Liver (tissue), 9 donors: ENCODE data around the gene PGAP1. TPM values are rescaled to one million over a fixed set of nuclear protein-coding genes. Genes with fewer than 3 reads are reported as not detected.

Experiments used
- DNase-seq: peaks from one replicate; pipeline ENCODE4 v3.0.0-alpha.2; 2017; ENCODE audit warnings: low spot score
- H3K27ac ChIP-seq, 2 donors: one replicate each; pipeline ENCODE4 v1.7.0; 2013; ENCODE audit warnings: inconsistent platforms in 2 of 2, low read length in 2 of 2, control low read depth in 1 of 2, low read depth in 1 of 2, mild to moderate bottlenecking in 1 of 2
- H3K27me3 ChIP-seq, 4 donors: one replicate each; pipeline versions ENCODE4 v1.6.1 to v1.7.0; 2013; ENCODE audit warnings: low read length in 3 of 4, inconsistent platforms in 1 of 4, mild to moderate bottlenecking in 1 of 4, moderate library complexity in 1 of 4; ENCODE audit not compliant: control insufficient read depth in 4 of 4, insufficient read depth in 4 of 4
- H3K36me3 ChIP-seq, 4 donors: one replicate each; pipeline versions ENCODE4 v1.6.1 to v1.7.0; 2013; ENCODE audit warnings: low read length in 3 of 4, mild to moderate bottlenecking in 3 of 4, low read depth in 1 of 4, moderate library complexity in 1 of 4; ENCODE audit not compliant: control insufficient read depth in 4 of 4, insufficient read depth in 3 of 4
- H3K4me1 ChIP-seq, 4 donors: one replicate each; pipeline versions ENCODE4 v1.6.1 to v1.7.0; 2013; ENCODE audit warnings: low read length in 3 of 4, mild to moderate bottlenecking in 3 of 4, moderate library complexity in 1 of 4; ENCODE audit not compliant: control insufficient read depth in 4 of 4, insufficient read depth in 4 of 4
- H3K4me3 ChIP-seq, 3 donors: one replicate each; pipeline versions ENCODE4 v1.6.1 to v1.7.0; 2013; ENCODE audit warnings: low read length in 3 of 3, control low read depth in 1 of 3, low read depth in 1 of 3, mild to moderate bottlenecking in 1 of 3
- H3K9ac ChIP-seq, 2 donors: one replicate each; pipeline ENCODE4 v1.7.0; 2013; ENCODE audit warnings: low read length in 2 of 2, mild to moderate bottlenecking in 2 of 2, moderate library complexity in 2 of 2, control low read depth in 1 of 2, low read depth in 1 of 2
- H3K9me3 ChIP-seq, 4 donors: one replicate each; pipeline versions ENCODE4 v1.6.1 to v1.7.0; 2013; ENCODE audit warnings: low read length in 3 of 4; ENCODE audit not compliant: control insufficient read depth in 4 of 4
- ATF3 ChIP-seq: IDR thresholded peaks from 2 replicates; pipeline ENCODE4 v1.6.1; 2016; ENCODE audit warnings: antibody characterized with exemption
- CTCF ChIP-seq: fragments of 150-350 bp; IDR thresholded peaks from 2 replicates; pipeline ENCODE4 v1.5.1; 2017; ENCODE audit warnings: improper control_type of control experiment, low read depth, low read length; ENCODE audit not compliant: missing input control
- EGR1 ChIP-seq, 2 donors: IDR thresholded peaks; 2 replicates each; pipeline ENCODE4 v1.6.1; 2016 to 2018; ENCODE audit warnings: antibody characterized with exemption in 2 of 2, low read depth in 2 of 2
- FOXA1 ChIP-seq: IDR thresholded peaks from 2 replicates; pipeline ENCODE4 v1.6.1; 2016; ENCODE audit warnings: antibody characterized with exemption
- FOXA2 ChIP-seq: IDR thresholded peaks from 2 replicates; pipeline ENCODE4 v1.6.1; 2016; ENCODE audit warnings: antibody characterized with exemption
- GABPA ChIP-seq, 2 donors: IDR thresholded peaks in 1 of 2; conservative IDR thresholded peaks in 1 of 2; 2 replicates each; pipeline ENCODE4 v1.6.1; 2016; ENCODE audit warnings: antibody characterized with exemption in 2 of 2, mild to moderate bottlenecking in 1 of 2, moderate library complexity in 1 of 2
- HNF4G ChIP-seq: IDR thresholded peaks from 2 replicates; pipeline ENCODE4 v1.6.1; 2016; ENCODE audit warnings: antibody characterized with exemption
- JUND ChIP-seq, 2 donors: IDR thresholded peaks; 2 replicates each; pipeline ENCODE4 v1.6.1; 2016; ENCODE audit warnings: antibody characterized with exemption in 2 of 2
- MAX ChIP-seq: IDR thresholded peaks from 2 replicates; pipeline ENCODE4 v1.6.1; 2016; ENCODE audit warnings: antibody characterized with exemption
- NR2F2 ChIP-seq: IDR thresholded peaks from 2 replicates; pipeline ENCODE4 v1.6.1; 2016; ENCODE audit warnings: antibody characterized with exemption
- RAD21 ChIP-seq, 2 donors: IDR thresholded peaks; 2 replicates each; pipeline ENCODE4 v1.6.1; 2016; ENCODE audit warnings: antibody characterized with exemption in 2 of 2, mild to moderate bottlenecking in 2 of 2
- REST ChIP-seq: IDR thresholded peaks from 2 replicates; pipeline ENCODE4 v1.6.1; 2016; ENCODE audit warnings: antibody characterized with exemption, mild to moderate bottlenecking
- RXRA ChIP-seq, 2 donors: IDR thresholded peaks; 2 replicates each; pipeline ENCODE4 v1.6.1; 2017 to 2018; ENCODE audit warnings: antibody characterized with exemption in 2 of 2, mild to moderate bottlenecking in 1 of 2
- TAF1 ChIP-seq: conservative IDR thresholded peaks from 2 replicates; pipeline ENCODE4 v1.6.1; 2016; ENCODE audit warnings: antibody characterized with exemption, mild to moderate bottlenecking
- YY1 ChIP-seq: IDR thresholded peaks from 2 replicates; pipeline ENCODE4 v1.6.1; 2016; ENCODE audit warnings: antibody characterized with exemption, mild to moderate bottlenecking
- WGBS: extraction: QIAGEN DNeasy Blood & Tissue Kit; methylation state at CpG from one replicate; pipeline ENCODE4 v1.1.7; 2013; 5-methylcytosine and 5-hydroxymethylcytosine counted together
- polyA plus RNA-seq, 2 donors: library from polyadenylated mRNA; stranded (reverse) in 1 of 2; unstranded in 1 of 2; fragments of 200-250 nt in 1 of 2; fragments of >200 nt in 1 of 2; fragmentation: Nextera tagmentation in 1 of 2; extraction: Ambion mirVana in 1 of 2; gene quantifications; one replicate each; pipeline versions ENCODE4 v1.2.1 to v1.2.3, GENCODE V29; 2013 to 2015
- total RNA-seq, 2 donors: library from RNA; depleted of rRNA; stranded (reverse); fragments of >200 nt; gene quantifications; one replicate each; pipeline ENCODE4 v1.2.3, GENCODE V29; 2014
- TF ChIP-seq, protein P1 (sequence below): IDR thresholded peaks from 2 replicates; pipeline ENCODE4 v1.6.1; 2016; ENCODE audit warnings: antibody characterized with exemption
- donor health status: healthy.
- donor health status: healthy.
- donor health status: healthy.
- donor health status: healthy.
- donor health status: healthy.

PGAP1 gene
- total and polyA plus RNA-seq, 4 donors = 0.54 to 5.8 (median 2.3) TPM

GRCh38 chr2:196809260-196809659 lies 117.2 kb downstream of the PGAP1 start, which contains the start of gene C2orf66:
Gene C2orf66, minus strand, starts transcription at chr2:196809355. Its CDS starts 19 bp downstream, at chr2:196809336.
- Histone ChIP-seq H3K27me3 (peaks cover 0 to 3% (median 0%) of the 10 kb centered on the region in 4 donors), H3K36me3 (no peaks in the 10 kb centered on the region), H3K4me1 (no peaks in the 10 kb centered on the region), H3K9ac (no peak within 1 kb of the TSS), H3K4me3 (no peak within 1 kb of the TSS), H3K27ac (no peak within 1 kb of the TSS), H3K9me3 (peaks cover 0 to 4% (median under 1%) of the 10 kb centered on the region in 4 donors)
- TF ChIP-seq YY1 (no peak), JUND (IDR thresholded peaks at IDR 0.05) (no peak), TAF1 (no peak), NR2F2 (no peak), GABPA (IDR thresholded peaks at IDR 0.05 in 1 of 2, conservative IDR thresholded peaks at IDR 0.05 in 1 of 2) (no peak)
- no peak for DNase-seq
- 88% methylated on average over 1 of the region's 1 CpG for WGBS

DNA sequence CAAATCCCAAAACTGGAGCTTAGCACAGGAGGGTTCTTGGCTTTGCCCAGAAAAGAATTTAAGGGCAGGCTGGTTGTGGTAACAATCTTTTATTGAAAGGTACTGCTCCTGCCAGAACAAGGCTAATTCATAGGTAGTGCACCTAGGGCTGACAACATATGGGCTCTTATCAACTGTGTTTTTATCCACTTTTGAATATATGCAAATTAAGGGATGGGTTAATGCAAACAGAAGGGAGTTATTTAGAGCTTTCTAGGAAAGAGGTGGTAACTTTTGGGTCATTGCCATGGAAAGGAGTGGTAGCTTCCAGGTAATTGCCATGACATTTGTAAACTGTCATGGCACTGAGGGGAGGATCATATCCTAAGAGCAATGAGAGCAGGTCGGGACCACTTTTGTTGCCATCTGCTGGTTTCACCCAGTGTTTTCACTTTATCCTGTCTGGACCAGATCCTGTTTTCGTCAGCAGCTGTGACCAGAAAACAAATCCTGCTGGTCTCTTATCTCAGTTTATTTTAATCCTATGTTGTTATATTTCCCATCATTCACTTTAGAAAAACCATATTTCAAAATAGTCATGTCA lies 118.3 kb downstream of the PGAP1 start:
- DNase-seq = no peak
- H3K27me3 ChIP-seq = peaks cover 0 to 3% (median 0%) of the 10 kb centered on the region in 4 donors
- TF ChIP-seq FOXA1 (no peak), MAX (no peak), CTCF (no peak), NR2F2 (no peak), YY1 (no peak), EGR1 (IDR thresholded peaks at IDR 0.05; ENCODE audit: low read depth in 2 of 2) (no peak), FOXA2 (no peak), JUND (IDR thresholded peaks at IDR 0.05) (no peak), GABPA (IDR thresholded peaks at IDR 0.05 in 1 of 2, conservative IDR thresholded peaks at IDR 0.05 in 1 of 2) (no peak), HNF4G (no peak)
- TF ChIP-seq, protein P1, sequence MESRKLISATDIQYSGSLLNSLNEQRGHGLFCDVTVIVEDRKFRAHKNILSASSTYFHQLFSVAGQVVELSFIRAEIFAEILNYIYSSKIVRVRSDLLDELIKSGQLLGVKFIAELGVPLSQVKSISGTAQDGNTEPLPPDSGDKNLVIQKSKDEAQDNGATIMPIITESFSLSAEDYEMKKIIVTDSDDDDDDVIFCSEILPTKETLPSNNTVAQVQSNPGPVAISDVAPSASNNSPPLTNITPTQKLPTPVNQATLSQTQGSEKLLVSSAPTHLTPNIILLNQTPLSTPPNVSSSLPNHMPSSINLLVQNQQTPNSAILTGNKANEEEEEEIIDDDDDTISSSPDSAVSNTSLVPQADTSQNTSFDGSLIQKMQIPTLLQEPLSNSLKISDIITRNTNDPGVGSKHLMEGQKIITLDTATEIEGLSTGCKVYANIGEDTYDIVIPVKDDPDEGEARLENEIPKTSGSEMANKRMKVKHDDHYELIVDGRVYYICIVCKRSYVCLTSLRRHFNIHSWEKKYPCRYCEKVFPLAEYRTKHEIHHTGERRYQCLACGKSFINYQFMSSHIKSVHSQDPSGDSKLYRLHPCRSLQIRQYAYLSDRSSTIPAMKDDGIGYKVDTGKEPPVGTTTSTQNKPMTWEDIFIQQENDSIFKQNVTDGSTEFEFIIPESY = no peak
- H3K27ac ChIP-seq = no peak overlapping the region
- H3K4me3 ChIP-seq = no peak overlapping the region
- no peak overlapping the region for H3K9ac ChIP-seq
- H3K4me1 ChIP-seq = no peaks in the 10 kb centered on the region
- H3K9me3 ChIP-seq = peaks cover 0 to 4% (median 0%) of the 10 kb centered on the region in 4 donors
- no peaks in the 10 kb centered on the region for H3K36me3 ChIP-seq
- WGBS = 55% methylated on average over 2 of the region's 2 CpGs

GRCh38 chr2:196804381-196804780 lies 122.1 kb downstream of the PGAP1 start:
- peaks cover 0 to 2% (median 0%) of the 10 kb centered on the region in 4 donors for H3K4me1 ChIP-seq
- 59% methylated on average over 1 of the region's 1 CpG for WGBS
- no peaks in the 10 kb centered on the region for H3K36me3 ChIP-seq
- no peak for TF ChIP-seq JUND (IDR thresholded peaks at IDR 0.05)
- no peak for TF ChIP-seq EGR1 (IDR thresholded peaks at IDR 0.05; ENCODE audit: low read depth in 2 of 2)
- TF ChIP-seq FOXA1 = no peak
- TF ChIP-seq GABPA (IDR thresholded peaks at IDR 0.05 in 1 of 2, conservative IDR thresholded peaks at IDR 0.05 in 1 of 2) = no peak
- TF ChIP-seq TAF1 = no peak
- TF ChIP-seq RAD21 (IDR thresholded peaks at IDR 0.05) = no peak
- no peak for TF ChIP-seq FOXA2
- TF ChIP-seq RXRA (IDR thresholded peaks at IDR 0.05) = no peak
- no peak for TF ChIP-seq YY1
- TF ChIP-seq NR2F2 = no peak
- no peak for TF ChIP-seq REST
- no peak for TF ChIP-seq ATF3
- H3K27ac ChIP-seq = no peak overlapping the region
- H3K9me3 ChIP-seq = no peaks in the 10 kb centered on the region
- H3K27me3 ChIP-seq = no peaks in the 10 kb centered on the region
- H3K9ac ChIP-seq = no peak overlapping the region
- no peak for DNase-seq
- H3K4me3 ChIP-seq = no peak overlapping the region
